NCI-H1048 (cell line): Measurements from ENCODE around the gene SF3A2.

Experiments used
- DNase-seq: peaks from one replicate; lab custom pipeline; 2025; lab: John Stamatoyannopoulos, UW

Gene SF3A2

DNA sequence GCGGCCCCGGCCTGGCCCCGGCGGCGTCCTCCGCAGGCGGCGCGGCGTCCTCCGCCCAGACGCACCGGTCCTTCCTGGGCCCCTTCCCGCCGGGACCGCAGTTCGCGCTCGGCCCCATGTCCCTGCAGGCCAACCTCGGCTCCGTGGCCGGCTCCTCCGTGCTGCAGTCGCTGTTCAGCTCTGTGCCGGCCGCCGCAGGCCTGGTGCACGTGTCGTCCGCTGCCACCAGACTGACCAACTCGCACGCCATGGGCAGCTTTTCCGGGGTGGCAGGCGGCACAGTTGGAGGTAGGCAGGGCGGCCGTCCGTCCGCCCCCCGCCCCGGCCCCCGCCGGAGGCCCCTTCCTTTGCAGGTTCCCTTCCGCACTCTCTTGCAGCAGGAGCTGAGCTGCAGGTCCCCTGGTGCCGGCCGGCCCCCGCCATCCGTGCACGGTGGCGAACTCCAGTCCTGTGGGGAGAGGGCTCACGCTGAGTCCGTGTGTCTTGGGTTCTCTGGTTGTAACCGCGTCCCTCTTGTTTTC is 9.7 kb upstream of the SF3A2 start:
- no peak for DNase-seq

DNA sequence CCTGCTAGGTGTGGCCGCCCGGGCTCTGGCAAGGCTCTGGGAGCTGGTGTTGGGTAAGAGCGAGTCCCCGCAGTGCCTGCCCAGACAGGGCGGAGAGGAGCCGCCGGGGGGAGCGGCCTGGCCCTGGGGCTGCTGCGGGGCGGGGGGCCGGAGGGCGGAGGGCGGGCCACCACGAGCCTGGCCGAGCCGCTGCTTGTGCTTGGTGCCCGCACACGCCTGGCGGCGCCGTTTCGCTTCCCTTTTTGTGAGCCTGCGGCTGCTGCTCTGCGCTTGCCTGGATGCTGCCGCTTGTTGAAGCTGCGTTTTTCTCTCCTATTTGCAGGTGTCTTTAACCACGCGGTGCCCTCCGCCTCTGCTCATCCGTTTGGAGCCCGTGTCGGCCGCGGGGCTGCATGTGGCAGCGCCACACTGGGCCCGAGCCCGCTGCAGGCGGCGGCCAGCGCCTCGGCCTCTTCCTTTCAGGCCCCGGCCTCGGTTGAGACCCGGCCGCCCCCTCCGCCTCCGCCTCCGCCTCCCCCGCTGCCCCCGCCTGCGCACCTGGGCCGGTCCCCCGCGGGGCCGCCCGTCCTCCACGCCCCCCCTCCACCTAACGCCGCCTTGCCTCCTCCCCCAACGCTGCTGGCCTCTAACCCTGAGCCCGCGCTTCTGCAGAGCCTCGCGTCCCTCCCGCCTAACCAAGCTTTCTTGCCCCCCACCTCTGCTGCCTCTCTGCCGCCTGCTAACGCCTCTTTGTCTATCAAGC is 9.0 kb upstream of the SF3A2 start:
- DNase-seq, result no peak

DNA sequence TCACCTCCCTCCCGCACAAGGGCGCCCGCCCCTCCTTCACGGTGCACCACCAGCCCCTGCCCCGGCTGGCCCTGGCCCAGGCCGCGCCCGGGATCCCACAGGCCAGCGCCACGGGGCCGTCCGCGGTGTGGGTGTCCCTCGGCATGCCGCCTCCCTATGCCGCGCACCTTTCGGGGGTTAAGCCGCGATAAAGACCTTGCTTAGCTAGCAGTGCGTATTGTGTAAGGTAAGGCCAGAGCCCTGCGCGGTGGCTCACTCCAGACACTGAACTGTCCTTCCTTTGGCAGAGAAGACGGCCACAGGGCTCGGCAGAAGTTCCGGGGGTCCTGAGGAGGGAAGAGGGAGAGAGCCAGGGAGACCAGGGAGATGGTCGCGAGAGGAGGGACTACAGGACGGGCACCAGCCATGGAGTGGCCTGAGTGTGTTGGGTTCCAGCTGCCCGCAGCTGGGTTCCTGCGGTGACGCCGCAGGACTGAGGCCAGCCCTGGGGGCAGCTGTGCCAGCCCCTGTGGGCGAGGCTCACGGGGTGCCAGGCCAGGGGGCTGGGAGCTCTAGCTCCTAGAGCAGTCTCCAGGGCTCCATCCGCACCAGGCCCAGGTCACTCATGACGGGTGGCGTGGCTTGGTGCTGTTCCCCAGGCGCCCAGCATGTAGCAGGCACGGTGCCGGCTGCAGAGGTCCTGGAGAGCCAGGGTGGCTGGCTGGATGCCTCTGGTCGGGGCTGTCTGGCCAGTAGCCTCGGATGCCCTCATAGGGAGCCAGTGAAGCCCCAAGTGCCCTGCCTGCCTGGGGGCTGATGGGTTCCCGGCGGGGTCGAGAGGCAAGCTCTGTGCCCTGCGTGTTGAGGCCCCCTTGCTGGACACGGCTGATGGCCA is 8.2 kb upstream of the SF3A2 start:
- no peak for DNase-seq

DNA sequence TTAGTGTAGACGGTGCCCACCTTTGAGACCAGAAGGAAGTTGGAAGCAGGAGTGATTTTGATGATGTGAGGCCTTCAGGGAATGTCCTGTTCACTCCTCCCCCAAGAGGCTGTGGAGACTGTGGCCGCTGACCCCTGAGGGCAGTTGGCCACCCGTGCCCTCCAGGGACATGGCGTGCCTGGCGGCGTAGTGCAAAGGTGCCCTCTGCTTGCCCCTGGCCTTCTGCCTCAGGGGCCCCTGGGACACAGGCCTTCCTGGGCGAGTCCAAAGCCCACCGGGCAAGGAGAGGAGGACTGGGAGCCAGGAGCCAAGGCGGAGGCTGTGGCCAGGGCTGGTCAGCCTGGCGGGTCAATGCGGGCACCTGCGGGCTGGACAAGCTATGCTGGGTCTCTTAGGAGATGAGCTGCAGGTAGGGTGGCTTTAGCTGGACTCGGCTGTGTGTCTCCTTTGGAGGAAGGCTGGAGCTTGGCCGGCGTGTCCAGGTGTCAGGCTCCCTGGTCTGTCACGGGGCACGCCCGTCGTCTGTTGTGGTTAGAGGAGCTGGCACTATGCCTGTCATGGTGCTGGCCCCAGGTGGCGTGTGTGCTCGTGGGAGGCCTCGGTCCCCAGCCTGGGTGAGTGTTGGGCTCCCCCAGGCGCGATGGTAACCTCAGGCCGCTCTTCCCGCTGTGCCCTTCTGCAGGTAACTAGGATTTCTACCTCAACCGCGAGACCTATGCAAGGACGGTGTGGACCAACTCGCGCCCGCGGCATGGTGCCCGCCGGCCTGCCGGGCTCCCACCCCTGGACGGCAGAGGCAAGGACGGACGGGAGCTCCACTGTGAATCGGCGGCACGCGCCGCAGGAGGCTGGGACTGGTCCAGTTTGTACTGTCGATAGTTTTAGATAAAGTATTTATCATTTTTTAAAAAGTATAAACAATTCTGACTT is 7.3 kb upstream of the SF3A2 start:
- no peak for DNase-seq

DNA sequence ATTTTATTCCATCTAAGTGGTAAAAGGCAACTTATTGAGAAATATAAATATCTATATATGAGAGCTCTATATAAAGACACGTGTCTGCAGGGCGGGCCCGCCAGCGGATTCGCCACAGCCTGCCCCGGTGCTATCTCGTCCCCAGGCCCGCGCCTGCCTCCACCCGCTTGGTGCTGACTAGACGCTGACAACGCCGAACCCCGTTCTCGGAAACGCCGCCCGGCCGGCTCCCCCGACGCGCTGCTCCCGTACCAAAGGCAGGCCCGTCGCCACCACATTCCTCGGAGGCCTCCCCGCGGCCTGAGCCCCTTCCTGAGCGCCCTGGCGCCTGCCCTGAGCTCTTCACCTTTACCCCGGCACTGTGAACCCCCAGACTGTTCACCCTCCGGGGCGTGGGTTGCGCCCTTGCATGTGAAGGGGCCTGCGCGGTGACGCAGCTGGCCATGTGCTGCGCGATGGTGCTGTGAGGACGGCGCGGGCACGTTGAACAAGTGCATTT is 6.5 kb upstream of the SF3A2 start:
- no peak for DNase-seq

DNA sequence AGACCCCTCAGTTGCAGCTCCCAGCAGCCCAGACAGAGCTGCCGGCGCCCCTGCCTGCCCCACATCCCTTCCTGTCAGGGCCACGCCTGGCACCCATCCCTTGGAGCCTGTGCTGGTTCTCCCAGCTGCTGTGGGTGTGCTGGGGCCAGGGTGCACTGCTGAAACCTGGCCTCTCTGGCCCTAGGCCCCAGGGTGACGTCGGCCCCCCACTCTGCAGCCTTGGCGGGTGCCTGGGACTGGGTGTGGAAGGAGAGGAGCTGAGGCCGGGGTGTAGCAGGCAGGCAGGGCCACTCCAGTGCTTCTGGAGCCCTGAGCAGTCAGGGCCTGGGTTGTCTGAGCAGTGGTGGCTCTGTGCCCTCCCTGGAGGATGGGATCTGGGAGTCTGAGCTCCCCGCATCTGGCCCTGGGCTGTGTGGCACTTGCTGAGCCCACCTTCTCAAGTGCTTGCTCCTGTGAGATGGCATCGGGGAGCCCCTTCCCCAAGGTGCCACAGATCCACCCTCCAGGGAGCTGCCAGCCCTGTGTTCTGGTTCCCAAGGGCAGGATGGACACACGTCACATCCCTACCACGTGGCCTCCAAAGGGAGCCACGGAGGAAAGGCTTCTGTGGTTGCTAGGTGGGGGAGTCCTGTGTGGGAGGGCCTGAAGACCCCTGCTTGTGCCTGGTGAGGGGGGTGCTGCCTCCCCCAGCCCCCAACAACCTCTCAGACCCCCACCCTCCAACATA is 5.7 kb upstream of the SF3A2 start:
- no peak for DNase-seq

DNA sequence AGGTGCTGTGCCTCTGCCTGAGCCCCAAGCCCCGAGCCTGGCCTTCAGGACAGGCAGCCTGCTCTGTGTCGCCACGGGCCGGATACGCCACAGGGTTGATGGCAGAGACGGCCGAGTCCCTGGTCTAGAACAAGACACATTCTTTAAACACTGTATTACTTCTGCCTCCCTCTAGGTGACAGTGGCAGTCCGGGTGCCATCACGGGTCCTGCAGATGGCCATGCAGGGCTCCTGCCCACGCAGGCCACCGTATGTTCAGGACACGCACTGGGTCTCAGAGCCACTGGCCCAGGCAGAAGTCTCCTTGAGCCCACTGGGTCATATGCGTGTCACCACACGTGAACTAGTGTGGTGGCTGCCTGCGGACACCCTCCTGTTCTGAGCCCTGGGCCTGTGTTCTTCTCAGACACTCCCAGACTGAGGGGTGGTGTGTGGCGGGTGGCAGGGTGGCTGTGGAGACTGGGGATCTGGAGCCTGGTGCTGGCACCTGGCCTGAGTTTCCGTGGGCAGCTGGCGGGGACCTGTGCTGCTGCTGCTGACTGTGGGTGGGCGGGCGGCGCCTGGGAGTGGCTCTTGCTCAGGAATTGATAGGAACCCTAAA is 4.9 kb upstream of the SF3A2 start:
- no peak for DNase-seq

DNA sequence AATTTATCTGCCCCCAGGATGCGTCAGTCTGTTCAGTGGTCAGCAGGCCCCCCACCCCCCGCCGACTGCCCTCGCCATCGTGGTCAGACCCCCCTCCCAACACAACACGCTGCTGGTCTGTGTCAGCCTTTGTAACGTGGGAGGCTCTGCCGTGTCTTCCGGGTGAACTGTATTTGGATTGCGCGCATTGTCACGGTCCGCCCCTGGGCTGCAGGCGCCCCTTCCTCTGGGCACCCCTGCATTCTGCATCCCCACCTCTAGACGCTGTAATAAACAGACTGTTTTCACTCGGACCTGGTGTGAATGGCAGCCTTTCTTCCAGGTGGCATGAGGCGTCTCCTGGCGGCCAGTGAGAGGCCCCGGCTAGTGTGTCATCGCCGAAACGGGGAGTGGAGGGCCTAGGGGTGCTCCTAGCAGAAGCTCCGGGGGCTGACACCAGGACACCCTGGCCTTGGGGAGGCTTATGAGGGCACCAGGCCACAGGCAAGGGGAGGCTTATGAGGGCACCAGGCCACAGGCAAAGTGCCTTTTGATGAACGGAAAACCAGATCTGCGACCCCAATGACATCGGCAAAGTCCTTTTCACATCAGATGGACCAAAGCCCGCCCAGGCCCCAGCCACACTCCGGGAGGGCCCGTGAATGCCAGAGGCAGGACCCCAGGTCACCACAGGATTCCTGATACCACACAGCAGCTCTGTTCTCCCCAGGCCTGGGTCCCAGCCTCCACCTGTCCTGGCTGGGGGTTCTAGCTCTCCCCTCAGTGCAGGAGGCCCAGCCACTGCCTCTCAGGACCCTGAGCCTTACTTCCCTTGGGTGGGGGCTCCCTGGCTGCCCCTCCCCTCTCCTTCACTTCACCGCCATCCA is 4.1 kb upstream of the SF3A2 start:
- no peak for DNase-seq

DNA sequence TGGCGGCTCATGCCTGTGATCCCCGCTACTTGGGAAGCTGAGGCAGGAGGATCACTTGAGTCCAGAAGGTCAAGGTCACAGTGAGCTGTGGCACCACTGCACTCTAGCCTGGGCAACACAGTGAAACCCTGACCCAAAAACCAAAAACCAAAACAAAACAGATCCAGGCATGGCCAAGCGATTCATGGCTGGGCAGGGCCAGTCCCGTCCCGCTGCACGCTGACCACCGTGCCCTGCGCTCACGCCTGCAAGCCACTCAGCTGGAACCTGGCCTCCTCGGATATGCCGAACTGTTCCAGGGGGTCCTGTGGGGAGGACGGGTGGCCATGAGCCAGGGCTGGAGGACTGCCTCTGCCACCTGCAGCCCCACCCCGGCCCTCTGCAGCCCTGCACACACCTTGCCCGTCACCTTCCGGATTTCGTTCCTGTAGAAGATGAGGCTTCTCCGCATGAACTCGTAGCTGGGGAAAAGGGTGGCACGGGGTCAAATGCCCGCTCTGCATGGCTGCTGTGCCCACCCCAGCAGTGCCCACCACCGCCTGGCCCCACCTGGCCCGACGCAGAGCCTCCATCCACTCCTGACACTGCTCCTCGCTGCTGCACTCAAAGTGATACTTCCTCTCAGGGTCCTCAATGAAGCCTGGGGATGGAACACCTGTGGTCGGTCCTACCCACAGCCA is 2.9 kb upstream of the SF3A2 start:
- DNase-seq, result no peak

DNA sequence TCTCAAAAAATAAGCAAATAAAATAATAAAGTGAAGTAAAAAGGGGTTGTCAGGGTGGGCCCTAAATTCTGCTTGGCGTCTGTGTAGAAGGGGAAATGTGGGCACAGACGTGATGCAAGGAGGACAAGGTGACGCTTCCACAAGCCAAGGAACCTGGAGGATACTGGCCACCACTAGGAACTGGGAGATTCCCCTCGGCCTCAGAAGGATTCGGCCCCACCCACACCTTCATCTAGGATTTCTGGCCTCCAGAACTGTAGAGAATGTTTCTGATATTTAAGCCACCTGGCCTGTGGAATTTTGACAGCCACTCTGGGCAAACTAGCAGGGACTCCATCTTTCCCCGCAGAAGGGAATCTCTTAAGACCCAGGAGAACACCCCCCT is 1.6 kb upstream of the SF3A2 start:
- DNase-seq, result no peak

DNA sequence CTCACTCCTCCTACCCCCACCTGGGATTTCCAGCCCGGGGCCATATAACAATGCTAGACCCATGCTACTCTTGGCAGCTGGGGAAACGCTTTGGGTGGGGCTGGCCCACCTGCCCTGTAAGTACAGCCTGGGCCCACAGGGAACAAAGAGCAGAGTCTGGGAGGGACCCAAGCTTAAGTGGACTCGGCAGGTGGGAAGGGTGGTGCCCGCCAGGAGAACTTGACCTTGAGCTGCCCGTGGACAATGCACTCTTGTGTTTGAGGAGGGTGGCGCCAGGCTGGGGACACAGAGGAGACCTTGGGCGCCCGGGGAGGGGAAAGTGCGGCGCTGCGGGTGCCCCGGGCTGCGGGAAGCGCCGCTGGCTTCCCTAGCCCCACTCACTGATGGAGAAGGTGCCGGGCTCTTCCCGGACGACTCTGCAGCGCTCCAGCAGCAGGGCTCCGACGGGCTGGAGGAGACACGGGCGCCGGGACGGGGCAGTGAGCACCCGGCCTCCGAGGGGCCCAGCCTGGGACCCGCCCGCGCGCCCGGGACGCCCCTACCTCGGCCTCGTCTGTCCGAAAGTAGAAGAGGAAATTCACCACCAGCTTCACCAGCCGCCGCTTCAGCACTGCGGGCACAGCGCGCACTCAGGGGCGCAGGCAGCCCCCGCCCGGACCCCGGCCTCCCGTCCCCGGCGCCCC is 1.1 kb upstream of the SF3A2 start:
- DNase-seq, result no peak

DNA sequence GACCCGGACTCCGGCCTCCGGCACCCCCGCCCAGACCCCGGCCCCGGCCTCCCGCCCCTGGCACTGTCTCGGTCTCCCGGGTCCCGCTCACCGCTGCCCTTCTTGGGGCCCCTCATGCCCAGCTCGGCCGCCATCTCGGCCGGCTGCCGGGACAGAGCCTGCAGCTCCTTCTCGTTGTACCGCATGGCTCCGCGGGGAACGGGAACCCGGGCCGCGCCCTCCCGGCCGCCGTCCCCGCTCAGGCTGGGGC is 635 bp upstream of the SF3A2 start:
- DNase-seq, result no peak

DNA sequence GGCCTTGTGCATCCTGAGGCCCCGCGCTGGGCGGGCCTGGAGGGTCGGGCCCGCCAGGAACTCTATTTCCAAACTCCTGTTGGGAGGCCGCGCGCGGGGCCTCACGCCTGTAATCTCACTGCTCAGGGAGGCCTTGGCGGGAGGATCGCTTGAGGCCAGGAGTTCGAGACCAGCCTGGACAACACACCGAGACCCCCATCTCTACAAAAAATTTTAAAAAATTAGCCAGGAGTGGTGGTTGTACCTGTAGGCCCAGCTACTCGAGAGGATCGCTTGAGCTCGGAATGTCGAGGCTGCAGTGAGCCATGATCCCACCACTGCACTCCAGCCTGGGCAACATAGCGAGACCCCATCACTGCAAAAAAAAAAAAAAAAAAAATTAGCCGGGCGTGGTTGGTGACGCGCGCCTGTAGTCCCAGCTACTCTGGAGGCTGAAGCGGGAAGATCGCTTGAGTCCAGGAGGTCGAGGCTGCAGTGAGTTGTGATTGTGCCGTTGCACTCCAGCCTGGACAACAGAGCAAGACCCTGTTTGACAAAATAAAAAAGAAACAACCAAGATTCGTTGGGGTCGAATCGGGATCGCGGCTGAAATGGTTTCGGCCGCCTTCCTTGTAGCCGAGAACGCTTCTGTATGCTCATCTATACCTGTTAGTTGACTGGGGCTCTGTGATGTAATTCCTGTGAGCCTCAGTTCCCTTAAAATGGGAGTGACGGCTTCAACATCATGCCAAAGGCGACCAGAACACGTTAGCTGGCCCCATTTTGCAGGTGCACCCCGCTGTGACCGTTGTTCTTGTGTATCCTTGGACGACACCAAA is 636 bp downstream of the SF3A2 start:
- no peak for DNase-seq

DNA sequence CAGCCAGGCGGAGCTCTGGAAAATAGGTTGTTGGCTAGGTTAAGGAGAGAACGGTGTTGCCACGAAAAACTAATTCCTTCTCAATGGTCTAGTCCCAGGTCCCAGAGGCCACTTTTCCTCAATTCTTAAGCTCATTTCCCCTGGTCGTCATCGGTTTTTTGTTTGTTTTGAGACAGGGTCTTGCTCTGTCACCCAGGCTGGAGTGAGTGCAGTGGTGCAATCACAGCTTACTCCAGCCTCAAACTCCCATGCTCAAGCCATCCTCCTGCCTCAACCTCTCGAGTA is 1.2 kb downstream of the SF3A2 start:
- DNase-seq, result no peak

DNA sequence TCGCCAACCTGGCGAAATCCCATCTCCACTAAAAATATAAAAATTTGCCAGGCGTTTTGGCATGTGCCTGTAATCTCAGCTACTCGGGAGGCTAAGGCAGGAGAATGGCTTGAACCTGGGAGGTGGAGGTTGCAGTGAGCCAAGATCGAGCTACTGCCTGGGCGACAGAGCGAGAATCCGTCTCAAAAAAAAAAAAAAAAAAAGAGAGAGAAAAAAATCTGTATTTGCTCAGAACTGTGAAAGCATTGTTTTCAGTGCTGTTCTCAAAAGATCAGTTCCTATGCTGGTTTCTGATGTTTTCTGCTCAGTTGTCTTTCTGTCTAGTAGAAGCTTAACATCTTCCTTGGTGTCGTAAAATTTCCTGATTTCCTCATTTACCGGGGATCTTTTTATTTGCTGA is 2.5 kb downstream of the SF3A2 start:
- no peak for DNase-seq

DNA sequence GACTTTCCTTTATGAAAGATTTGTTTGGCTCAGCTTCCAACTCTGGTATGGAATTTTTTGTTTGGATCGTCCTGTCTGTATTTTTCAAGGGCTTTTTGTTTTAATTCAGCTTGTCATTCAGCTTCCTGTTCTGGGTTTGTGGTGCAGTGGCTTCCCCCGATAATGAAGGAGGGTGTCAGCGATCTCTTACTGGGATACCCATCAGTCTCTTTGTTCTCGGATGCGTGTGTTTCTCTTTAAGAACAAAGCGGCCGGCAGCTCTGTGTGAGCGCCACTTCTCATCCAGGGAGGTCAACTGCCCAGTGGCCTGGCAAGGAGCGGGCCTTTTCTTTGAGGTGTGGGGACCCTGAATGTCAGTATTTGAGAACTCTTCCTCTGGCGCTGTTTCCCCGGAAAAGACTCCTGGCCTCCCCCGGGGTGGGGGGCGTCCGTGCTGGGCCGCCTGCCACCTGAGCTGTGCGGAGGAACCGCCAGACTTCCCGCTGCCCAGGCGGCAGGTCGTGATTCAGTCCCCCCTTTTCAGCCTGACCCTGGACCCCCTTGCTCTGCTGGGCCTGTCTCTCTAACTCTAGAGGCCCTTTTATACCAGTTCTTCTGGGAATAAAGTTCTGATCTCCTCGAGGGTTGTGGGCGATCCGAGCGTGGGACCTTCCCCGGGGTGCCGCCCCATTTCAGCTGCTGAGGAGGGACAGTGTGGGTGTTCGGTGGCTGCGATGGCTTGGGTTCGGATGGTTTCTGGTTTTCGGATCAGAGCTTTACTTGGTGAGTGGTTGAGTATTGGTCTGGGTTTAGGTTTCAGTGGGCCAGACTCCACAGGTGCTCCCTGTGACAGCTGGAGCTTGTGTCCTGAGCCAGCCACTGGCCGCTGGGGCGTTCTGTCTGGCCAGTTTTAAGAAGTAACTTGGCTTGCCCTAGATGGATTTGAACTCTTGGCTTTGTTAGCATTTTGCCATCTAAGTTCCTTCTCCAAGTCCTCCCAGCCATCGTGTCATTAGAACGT is 3.4 kb downstream of the SF3A2 start:
- DNase-seq, result no peak
